Activated naive CD4-positive, alpha-beta T cell treated with anti-CD3 and anti-CD28 coated beads for 36 hours (primary cell): ENCODE measurements around the gene LPIN3. TPM values are rescaled to one million over a fixed set of nuclear protein-coding genes. Genes with fewer than 3 reads are reported as not detected.
A peak's percentile ranks its signal among the peaks of the same experiment; 100 is the strongest.

ENCODE experiments used
- CTCF ChIA-PET: fragments of 350-600 bp; sonication (Branson Sonifier 250); formaldehyde crosslinking; loops from one replicate; lab custom pipeline; 2021; ENCODE audit warnings: antibody characterized with exemption; lab: Charles Lee
- DNase-seq: peaks from one replicate; pipeline ENCODE4 v3.0.0-alpha.2; 2020
- H3K27ac Mint-ChIP-seq: one replicate; pipeline ENCODE4 v1.8.0; 2021; ENCODE audit warnings: mild to moderate bottlenecking, mixed read lengths
- H3K27me3 Mint-ChIP-seq: one replicate; pipeline ENCODE4 v1.8.0; 2021; ENCODE audit warnings: low read depth, mixed read lengths
- H3K36me3 Mint-ChIP-seq: one replicate; pipeline ENCODE4 v1.8.0; 2021; ENCODE audit warnings: low read depth, mixed read lengths
- H3K4me1 Mint-ChIP-seq: one replicate; pipeline ENCODE4 v1.8.0; 2021; ENCODE audit warnings: low read depth, mixed read lengths
- H3K4me3 Mint-ChIP-seq: one replicate; pipeline ENCODE4 v1.8.0; 2021; ENCODE audit warnings: mild to moderate bottlenecking, moderate library complexity, mixed read lengths
- H3K9me3 Mint-ChIP-seq: one replicate; pipeline ENCODE4 v1.8.0; 2021; ENCODE audit warnings: mixed read lengths
- intact Hi-C: fragments of 100-400 bp; cut with micrococcal nuclease; formaldehyde crosslinking; loops from one replicate; pipeline ENCODE4 v1.15.1; 2023
- total RNA-seq, 2 experiments: library from RNA; stranded (reverse); gene quantifications; one replicate each; pipeline ENCODE4 v1.2.3, GENCODE V29; 2021

The LPIN3 gene
- total RNA-seq, 2 experiments from 2014 or later, result 0.84 to 1.0 TPM

DNA sequence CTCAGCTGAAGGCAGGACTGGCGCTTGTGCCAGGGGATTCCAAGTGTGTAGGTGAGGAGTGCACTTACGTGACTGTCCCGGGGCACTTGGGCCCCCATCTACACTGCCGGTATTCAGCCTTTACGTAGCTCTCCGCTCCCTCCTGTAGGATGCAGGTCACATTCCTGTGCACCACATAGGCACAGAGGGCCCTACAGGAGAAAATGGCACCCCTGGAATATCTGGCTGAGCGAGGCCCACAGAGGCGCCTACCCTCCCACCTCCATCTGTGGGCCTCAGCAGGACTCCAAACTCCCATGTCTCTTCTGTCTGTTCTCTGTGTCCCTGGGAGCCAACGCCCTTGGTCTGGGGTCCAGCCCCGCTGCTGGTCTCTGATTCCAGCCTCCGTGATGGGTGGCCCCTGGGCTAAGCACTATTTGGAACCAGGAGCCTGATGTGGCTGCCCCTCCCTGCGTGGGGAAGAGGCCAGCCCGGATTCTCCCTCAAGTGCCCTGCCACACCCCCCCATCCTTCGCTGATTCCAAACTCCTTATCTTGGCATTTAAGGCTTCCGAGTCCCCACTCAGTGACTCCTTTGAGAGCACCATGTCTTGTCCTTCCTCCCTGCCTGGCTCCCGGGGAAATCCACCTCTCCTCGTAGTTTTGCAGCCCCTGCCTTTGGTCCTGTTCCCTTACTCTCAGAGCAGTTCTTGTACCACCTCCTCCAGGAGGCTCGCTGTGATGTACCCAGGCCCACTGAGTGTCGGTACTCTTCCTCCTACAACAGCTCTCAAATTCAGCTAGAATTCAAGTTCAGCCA is 24.5 kb downstream of the LPIN3 start:
- no peak overlapping the region for H3K27ac Mint-ChIP-seq
- CTCF ChIA-PET, result no interaction called here
- no peak overlapping the region for H3K4me3 Mint-ChIP-seq
- no peaks in the 10 kb centered on the region for H3K36me3 Mint-ChIP-seq
- peaks cover 29% of the 10 kb centered on the region for H3K27me3 Mint-ChIP-seq
- DNase-seq, result no peak
- peaks cover 6% of the 10 kb centered on the region for H3K4me1 Mint-ChIP-seq
- no peaks in the 10 kb centered on the region for H3K9me3 Mint-ChIP-seq
- intact Hi-C loops, result no loop called here

DNA sequence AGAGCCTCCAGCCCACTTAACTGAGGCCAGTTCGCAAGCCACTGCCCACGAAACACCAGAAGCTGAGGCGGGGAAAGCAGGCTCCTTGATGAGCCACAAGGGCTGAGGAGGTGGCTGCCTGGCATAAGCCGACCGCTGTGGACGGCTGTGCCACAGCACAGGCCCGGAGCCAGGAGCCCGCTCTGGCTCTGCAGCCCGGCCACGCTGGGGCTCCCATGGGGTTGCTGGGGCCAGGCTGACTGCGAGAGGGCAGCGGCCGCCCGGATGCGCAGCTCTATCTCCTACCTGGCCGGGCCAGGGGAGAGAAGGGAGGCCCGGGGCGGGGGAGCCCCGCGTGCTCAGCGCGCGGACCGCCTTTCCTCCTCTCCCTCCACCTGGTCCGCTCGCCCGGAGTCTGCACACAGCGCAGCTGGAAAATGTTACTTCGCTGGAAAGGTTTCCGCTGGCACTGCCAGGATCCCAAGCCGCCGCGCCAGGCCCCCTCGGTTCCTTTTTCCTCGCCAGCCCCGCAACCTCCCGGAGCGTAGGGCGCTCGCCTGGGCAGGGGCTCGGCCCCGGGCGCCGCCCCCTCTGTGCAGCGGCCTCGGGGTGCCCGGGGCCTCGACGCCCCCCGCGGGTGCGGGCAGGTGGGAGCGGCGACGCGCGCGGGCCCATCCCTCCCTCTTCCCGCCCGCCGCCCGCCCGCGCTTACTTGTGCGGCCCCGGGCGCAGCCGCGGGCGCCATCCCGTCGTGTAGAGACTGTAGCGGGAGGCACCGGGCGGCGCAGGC is 25.3 kb downstream of the LPIN3 start:
- Mint-ChIP-seq H3K4me1 (peaks cover 6% of the 10 kb centered on the region), H3K36me3 (no peaks in the 10 kb centered on the region), H3K9me3 (no peaks in the 10 kb centered on the region), H3K27me3 (peaks cover 29% of the 10 kb centered on the region), H3K4me3 (no peak overlapping the region), H3K27ac (no peak overlapping the region)
- intact Hi-C loops, result no loop called here
- no peak for DNase-seq
- CTCF ChIA-PET, result no interaction called here

DNA sequence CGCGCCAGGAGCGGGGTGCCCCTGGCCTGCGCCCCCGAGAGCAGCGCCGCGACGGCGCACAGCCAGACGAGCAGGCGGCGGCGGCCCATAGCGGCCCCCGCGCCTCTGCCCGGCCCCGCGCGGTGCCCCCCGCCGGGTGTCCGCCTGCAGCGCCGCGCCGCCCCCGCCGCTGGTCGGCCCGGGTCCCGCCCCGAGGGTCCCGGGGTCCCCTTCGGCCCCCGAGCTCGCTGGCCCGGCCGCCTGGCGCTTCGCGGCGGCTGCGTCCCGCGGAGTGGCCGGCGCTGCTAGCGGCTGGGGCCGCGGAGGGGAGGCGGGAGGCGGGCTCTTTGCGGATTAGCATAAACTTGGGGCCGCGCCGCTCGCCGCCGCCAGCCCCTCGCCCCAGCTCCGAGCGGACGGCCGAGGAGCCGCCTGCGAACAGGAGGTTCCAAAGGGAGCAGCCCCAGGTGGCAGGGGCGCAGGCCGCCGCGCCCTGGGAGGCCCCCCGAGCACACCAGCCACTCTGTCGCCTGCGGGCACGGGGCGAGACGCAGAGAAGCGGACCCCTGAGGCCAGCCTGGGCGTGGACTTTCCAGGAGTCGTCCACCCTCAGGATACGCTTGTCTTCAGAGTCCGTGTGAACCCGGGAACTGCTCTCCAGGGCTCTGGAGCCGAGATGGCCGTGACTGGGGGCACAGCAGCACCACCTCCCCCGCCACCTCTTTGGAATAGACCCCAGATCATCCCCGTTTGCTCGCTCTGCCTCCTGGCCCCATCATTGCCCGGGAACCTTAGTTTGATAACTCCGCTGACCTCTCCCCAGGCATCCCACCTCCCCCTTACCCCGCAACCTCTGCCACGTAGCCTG is 26.1 kb downstream of the LPIN3 start, which contains the start of gene EMILIN3:
Gene EMILIN3, minus strand, starts transcription at position 273 of the 847 bp plus-strand sequence. Its CDS starts 184 bp downstream, at position 89.
- no peaks in the 10 kb centered on the region for H3K36me3 Mint-ChIP-seq
- H3K4me3 Mint-ChIP-seq, result peak within 1 kb of the TSS; percentile 49
- H3K9me3 Mint-ChIP-seq, result peaks cover 5% of the 10 kb centered on the region
- no peak within 1 kb of the TSS for H3K27ac Mint-ChIP-seq
- intact Hi-C loops, result no loop called here
- CTCF ChIA-PET, result no interaction called here
- H3K4me1 Mint-ChIP-seq, result peaks cover 6% of the 10 kb centered on the region
- no peak for DNase-seq
- H3K27me3 Mint-ChIP-seq, result peaks cover 29% of the 10 kb centered on the region

DNA sequence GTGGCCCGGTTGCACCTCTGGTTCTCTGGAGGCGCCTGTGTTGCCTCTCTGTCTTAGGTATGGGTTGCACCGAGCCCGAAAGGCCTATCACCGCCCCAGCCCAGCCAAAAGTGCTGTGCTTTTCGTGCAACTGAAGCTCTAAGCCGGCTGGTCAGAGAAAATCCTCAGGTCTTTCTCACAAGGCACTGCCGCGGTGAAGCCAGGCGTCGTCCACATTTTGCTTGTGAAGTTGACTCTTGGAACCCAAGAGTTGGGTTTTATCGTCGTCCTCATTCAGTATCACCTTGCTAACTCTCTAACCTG is 26.7 kb downstream of the LPIN3 start:
- DNase-seq, result no peak
- H3K9me3 Mint-ChIP-seq, result peaks cover 5% of the 10 kb centered on the region
- H3K36me3 Mint-ChIP-seq, result no peaks in the 10 kb centered on the region
- H3K27me3 Mint-ChIP-seq, result peaks cover 29% of the 10 kb centered on the region
- H3K4me1 Mint-ChIP-seq, result peaks cover 6% of the 10 kb centered on the region
- intact Hi-C loops, result no loop called here
- peak overlapping the region; percentile 49 for H3K4me3 Mint-ChIP-seq
- no peak overlapping the region for H3K27ac Mint-ChIP-seq
- CTCF ChIA-PET, result no interaction called here

DNA sequence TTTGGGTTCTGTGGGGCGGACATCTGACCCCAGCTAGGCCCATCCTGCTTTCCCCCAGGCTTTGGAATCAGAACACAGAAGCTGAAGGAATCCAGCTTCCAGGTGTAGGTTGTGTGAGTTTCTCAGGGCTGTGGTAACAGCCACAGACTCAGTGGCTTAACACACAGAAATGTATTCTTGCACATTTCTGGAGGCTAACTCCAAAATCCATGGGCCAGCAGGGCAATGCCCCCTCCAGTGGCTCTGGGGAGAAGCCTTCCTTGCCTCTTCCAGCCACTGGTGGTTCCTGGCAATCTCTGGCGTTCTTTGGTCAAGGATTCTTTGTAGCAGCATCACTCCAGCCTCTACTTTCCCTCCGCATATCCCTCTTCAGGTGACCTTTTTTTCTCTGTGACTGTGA is 27.3 kb downstream of the LPIN3 start:
- Mint-ChIP-seq H3K36me3 (no peaks in the 10 kb centered on the region), H3K4me3 (no peak overlapping the region), H3K27me3 (peaks cover 30% of the 10 kb centered on the region), H3K27ac (no peak overlapping the region), H3K4me1 (peaks cover 6% of the 10 kb centered on the region), H3K9me3 (peaks cover 10% of the 10 kb centered on the region)
- DNase-seq, result no peak
- intact Hi-C loops, result no loop called here
- CTCF ChIA-PET, result no interaction called here

DNA sequence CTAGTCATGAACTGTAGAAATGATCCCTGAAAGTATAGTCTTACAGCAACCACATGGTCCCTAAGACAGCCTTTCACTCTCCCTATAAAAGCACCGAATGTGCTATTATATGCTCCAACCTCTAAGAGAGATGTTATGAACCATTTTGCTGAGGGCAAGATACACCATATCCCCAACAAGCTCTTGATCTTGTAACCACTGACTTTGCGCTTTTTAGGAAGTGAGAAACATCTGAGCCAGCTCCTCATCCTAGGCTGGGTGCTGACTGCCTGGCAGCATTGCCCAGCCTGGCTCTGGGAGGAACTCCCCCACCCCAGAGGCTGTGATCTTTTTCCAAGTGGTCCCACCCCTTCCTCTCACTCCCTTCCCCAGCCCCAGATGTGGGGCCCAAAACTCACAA is 29.1 kb downstream of the LPIN3 start:
- intact Hi-C loops, result no loop called here
- CTCF ChIA-PET, result no interaction called here
- no peak overlapping the region for H3K4me3 Mint-ChIP-seq
- no peak for DNase-seq
- H3K4me1 Mint-ChIP-seq, result peaks cover 6% of the 10 kb centered on the region
- no peak overlapping the region for H3K27ac Mint-ChIP-seq
- H3K27me3 Mint-ChIP-seq, result peaks cover 36% of the 10 kb centered on the region
- no peaks in the 10 kb centered on the region for H3K36me3 Mint-ChIP-seq
- peaks cover 11% of the 10 kb centered on the region for H3K9me3 Mint-ChIP-seq

DNA sequence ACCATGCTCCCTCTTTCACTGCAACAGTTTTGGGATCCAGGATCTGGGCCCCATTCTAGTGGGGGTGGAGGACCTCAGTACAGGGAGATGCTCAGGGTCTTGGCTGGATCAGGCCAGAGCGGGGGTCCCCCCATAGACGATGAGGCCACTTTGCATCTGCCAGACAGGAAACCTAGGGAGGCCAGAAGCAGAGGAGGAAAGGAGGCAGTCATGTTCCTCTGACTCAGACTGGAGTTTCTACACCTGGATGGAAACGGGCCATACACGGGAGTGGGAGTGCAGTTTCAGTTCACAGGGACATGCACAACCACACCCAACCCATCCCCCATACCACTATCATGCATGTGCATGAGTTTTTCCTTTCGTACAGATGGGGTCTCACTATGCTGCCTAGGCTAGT is 29.6 kb downstream of the LPIN3 start:
- H3K4me3 Mint-ChIP-seq, result no peak overlapping the region
- intact Hi-C loops, result no loop called here
- H3K9me3 Mint-ChIP-seq, result peaks cover 11% of the 10 kb centered on the region
- no peak overlapping the region for H3K27ac Mint-ChIP-seq
- no peaks in the 10 kb centered on the region for H3K36me3 Mint-ChIP-seq
- no peak for DNase-seq
- H3K27me3 Mint-ChIP-seq, result peaks cover 32% of the 10 kb centered on the region
- CTCF ChIA-PET, result no interaction called here
- peaks cover 6% of the 10 kb centered on the region for H3K4me1 Mint-ChIP-seq

DNA sequence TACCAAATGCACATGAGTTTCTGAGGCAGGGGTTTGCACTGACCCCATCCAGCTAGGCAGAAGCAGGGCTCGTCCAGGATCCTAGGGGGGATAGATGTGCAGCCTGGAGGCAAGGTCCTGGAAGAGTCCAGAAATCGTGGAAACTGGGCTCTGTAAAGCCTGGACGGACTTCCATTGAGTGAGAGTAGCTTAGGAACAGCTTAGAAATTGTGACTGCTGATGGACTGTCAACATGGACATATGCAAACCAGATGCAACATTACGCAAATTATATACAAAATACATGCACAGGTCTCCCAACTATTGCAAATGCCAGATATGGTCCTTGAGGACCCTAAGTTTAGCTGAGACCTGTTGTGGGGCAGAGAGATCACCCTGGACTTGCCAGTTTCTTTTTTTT is 30.8 kb downstream of the LPIN3 start:
- no peak for DNase-seq
- Mint-ChIP-seq H3K27ac (no peak overlapping the region), H3K4me1 (peaks cover 4% of the 10 kb centered on the region), H3K4me3 (no peak overlapping the region), H3K27me3 (peaks cover 27% of the 10 kb centered on the region), H3K36me3 (no peaks in the 10 kb centered on the region), H3K9me3 (peaks cover 11% of the 10 kb centered on the region)
- CTCF ChIA-PET, result interaction anchor here (1.1 kb wide), 1 partner anchor 9 kb away, joined by 4 read pairs; no protein-coding TSS in a partner anchor
- intact Hi-C loops, result no loop called here

DNA sequence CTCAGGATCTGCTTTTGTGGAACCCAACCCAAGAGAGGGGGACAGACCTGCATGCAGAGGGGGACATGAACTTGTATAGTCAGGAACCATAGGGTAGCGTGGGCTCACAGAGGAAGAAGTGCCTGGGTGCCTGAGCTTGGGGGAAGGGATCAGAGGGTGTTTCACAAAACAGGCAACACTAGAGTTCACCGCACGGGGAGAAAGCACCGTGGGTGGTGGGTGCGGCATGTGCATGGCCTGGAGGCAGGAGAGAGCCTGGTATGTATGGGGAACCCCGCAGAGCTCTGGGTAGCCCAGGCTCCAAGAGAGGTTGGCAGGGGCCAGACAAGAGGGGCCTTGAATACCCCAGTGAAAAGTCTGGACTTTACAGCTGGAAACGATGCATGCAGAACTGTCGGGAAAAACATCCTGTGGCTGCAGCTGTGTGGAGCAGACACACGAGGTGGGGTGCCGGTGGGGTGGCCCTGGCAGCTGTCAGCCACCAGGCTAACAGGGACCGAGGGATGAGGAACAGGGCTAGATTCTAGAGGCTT is 32.7 kb downstream of the LPIN3 start:
- intact Hi-C loops, result no loop called here

DNA sequence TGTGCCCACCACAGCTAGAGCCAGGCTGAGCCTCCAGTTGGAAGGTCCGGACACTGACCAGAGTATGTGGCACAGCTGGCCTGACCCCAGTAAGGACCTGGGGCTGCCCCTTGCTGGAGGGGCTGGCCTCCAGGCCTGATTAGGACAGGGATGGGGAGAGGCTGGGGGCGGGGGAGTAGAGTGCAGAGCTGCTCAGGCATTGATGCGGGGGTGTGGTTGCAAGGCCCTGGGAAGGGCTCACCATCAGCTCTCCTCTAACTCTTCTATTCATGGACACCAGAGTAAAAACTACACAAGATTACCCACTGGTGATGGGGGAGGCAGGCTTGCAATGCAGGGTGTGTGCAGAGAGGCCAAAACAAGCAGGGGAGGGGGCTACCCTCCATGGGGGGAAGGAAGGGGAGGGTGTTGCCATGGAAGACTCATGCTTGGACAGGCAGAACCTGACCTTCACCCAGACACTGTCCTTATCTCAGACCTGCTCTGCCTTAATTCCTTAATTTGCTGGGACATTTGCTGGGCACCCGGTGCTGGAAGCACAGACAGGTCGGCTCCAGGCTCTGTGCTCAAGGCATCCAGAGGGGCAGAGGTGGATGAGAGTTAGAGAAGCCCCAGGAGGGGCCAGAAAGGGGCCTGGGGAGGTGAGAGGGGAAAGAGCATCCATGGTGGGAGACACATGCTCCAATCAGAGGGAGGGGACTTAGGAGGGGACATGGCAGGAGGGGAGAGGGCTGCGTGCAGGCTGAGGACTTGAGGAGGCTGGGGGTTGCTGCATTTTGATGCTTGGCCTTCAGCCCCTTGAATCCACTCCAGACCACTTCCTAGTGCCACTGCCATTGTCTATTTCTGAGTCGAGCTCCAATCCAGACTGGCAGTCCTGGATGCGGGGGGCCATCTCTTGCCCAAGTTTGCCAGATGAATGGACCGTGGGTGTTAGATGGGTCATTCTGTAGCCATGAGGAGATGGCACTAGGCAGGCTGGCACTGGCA is 33.6 kb downstream of the LPIN3 start:
- intact Hi-C loops, result no loop called here
- CTCF ChIA-PET, result no interaction called here
- H3K27me3 Mint-ChIP-seq, result peaks cover 17% of the 10 kb centered on the region
- no peak for DNase-seq
- no peaks in the 10 kb centered on the region for H3K36me3 Mint-ChIP-seq
- H3K9me3 Mint-ChIP-seq, result peaks cover 11% of the 10 kb centered on the region
- no peak overlapping the region for H3K4me3 Mint-ChIP-seq
- no peaks in the 10 kb centered on the region for H3K4me1 Mint-ChIP-seq
- H3K27ac Mint-ChIP-seq, result no peak overlapping the region

More for the DNA sequence above, 32.7 kb downstream of the LPIN3 start:
- Mint-ChIP-seq H3K9me3 (peaks cover 11% of the 10 kb centered on the region), H3K4me1 (no peaks in the 10 kb centered on the region), H3K27ac (no peak overlapping the region), H3K4me3 (no peak overlapping the region), H3K27me3 (peaks cover 21% of the 10 kb centered on the region), H3K36me3 (no peaks in the 10 kb centered on the region)
- no peak for DNase-seq
- CTCF ChIA-PET, result interaction anchor here (0.6 kb wide), 1 partner anchor 23 kb away, joined by 3 read pairs; no protein-coding TSS in a partner anchor

DNA sequence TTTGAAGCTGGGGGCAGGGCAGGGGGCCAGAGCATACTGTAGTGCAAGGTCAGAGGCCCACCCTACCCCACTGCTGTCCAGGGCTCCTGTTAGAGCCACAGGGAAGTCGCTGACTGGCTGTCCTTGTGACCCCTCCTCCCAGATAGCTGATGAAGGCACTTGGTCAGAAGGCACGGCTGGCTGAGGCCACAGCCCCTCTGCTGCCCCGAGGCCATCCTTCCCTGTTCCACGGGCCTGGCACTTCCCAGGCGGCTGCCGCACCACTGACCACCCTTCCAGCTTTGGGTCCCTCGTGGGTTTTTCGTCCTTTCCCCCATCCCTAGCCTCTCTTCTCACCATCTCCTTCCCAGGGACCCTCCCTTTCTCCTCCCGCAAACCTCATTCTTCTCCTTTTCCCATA is 35.2 kb downstream of the LPIN3 start:
- intact Hi-C loops, result no loop called here
- no peaks in the 10 kb centered on the region for H3K4me1 Mint-ChIP-seq
- no peak for DNase-seq
- H3K27ac Mint-ChIP-seq, result no peak overlapping the region
- H3K36me3 Mint-ChIP-seq, result no peaks in the 10 kb centered on the region
- H3K27me3 Mint-ChIP-seq, result peaks cover 13% of the 10 kb centered on the region
- H3K4me3 Mint-ChIP-seq, result no peak overlapping the region
- CTCF ChIA-PET, result no interaction called here
- peaks cover 11% of the 10 kb centered on the region for H3K9me3 Mint-ChIP-seq
